SU-DHL-6 (cell line): Measurements from ENCODE around the gene TMEM116.

Experiments used
- CTCF ChIP-seq: fragments of 200-600 bp; sonication (generic); IDR thresholded peaks from one replicate; pipeline ENCODE4 v1.5.1; 2017; ENCODE audit warnings: antibody characterized with exemption, mild to moderate bottlenecking, low read length, moderate library complexity; ENCODE audit not compliant: insufficient read depth, poor library complexity, severe bottlenecking
- EZH2phosphoT487 ChIP-seq: fragments of 200-600 bp; sonication (generic), shearing (Covaris generic); conservative IDR thresholded peaks from 2 replicates; pipeline ENCODE4 v1.6.1; 2018; ENCODE audit warnings: mild to moderate bottlenecking, antibody characterized with exemption, low read length, moderate library complexity, mixed read lengths

DNA sequence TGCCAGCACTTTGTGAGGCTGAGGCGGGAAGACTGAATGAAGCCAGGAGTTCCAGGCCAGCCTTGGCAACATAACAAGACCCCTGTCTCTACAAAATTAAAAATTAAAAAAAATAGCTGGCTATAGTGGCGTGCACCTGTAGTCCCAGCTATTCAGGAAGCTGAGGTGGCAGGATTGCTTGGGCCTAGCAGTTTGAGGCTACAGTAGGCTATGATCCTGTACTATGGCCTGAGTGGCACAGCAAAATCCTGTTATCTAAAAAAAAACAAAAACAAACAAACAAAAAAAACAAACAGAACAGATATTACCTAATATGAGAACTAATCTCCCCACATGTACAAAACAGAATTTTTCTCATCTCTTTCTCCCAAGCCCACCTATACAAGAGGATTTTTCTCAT, 15.7 kb downstream of the TMEM116 start:
- no peak for TF ChIP-seq CTCF
- no peak for TF ChIP-seq EZH2phosphoT487
